OCI-LY1 (cell line): ENCODE results near the gene SMCHD1.

ENCODE experiments used
- H2AFZ ChIP-seq: fragments of 200-600 bp; sonication (generic), shearing (Covaris generic); 2 replicates; pipeline ENCODE4 v1.6.0; 2014; ENCODE audit warnings: antibody characterized with exemption, mild to moderate bottlenecking, low read length
- H3F3A ChIP-seq: fragments of 200-600 bp; sonication (generic), shearing (Covaris generic); 2 replicates; pipeline ENCODE4 v1.6.0; 2014; ENCODE audit warnings: mild to moderate bottlenecking, antibody characterized with exemption, low read length, moderate library complexity; ENCODE audit not compliant: insufficient read depth
- H3K27ac ChIP-seq: fragments of 200-600 bp; sonication (generic); 2 replicates; pipeline ENCODE4 v1.5.1; 2014; ENCODE audit warnings: low read length, mixed run types, mild to moderate bottlenecking, low read depth; ENCODE audit not compliant: poor library complexity, severe bottlenecking
- H3K27me3 ChIP-seq: fragments of 200-600 bp; sonication (generic); 2 replicates; pipeline ENCODE4 v1.6.0; 2014; ENCODE audit warnings: antibody characterized with exemption, mild to moderate bottlenecking, low read length, moderate library complexity; ENCODE audit not compliant: insufficient read depth
- H3K36me3 ChIP-seq: fragments of 200-600 bp; sonication (generic); 2 replicates; pipeline ENCODE4 v1.6.1; 2014; ENCODE audit warnings: mild to moderate bottlenecking, antibody characterized with exemption, low read length, moderate library complexity, mixed read lengths; ENCODE audit not compliant: insufficient read depth
- H3K4me1 ChIP-seq: fragments of 200-600 bp; sonication (generic); 2 replicates; pipeline ENCODE4 v1.5.1; 2014; ENCODE audit warnings: mild to moderate bottlenecking, low read length, moderate library complexity; ENCODE audit not compliant: insufficient read depth, severe bottlenecking
- H3K4me2 ChIP-seq: fragments of 200-600 bp; sonication (generic), shearing (Covaris generic); 2 replicates; pipeline ENCODE4 v1.6.1; 2014; ENCODE audit warnings: low read length
- H3K4me3 ChIP-seq: fragments of 200-600 bp; sonication (generic); 2 replicates; pipeline ENCODE4 v1.5.1; 2014; ENCODE audit warnings: low read length, low read depth, mild to moderate bottlenecking, mixed read lengths; ENCODE audit not compliant: poor library complexity, severe bottlenecking
- H3K79me2 ChIP-seq: fragments of 200-600 bp; shearing (Covaris generic); 2 replicates; pipeline ENCODE4 v1.6.1; 2016; ENCODE audit warnings: mixed run types, low read length, mixed read lengths; ENCODE audit not compliant: insufficient read depth
- H3K9ac ChIP-seq: fragments of 200-600 bp; sonication (generic), shearing (Covaris generic); 2 replicates; pipeline ENCODE4 v1.6.1; 2014; ENCODE audit warnings: mild to moderate bottlenecking, low read length, mixed read lengths
- H3K9me2 ChIP-seq: fragments of 200-600 bp; sonication (generic), shearing (Covaris generic); 2 replicates; pipeline ENCODE4 v1.6.1; 2014; ENCODE audit warnings: low read depth, mild to moderate bottlenecking, low read length, mixed read lengths
- H3K9me3 ChIP-seq: fragments of 200-600 bp; shearing (Covaris generic); 2 replicates; pipeline ENCODE4 v1.6.1; 2014; ENCODE audit warnings: low read length, mixed read lengths
- H4K20me1 ChIP-seq: fragments of 200-600 bp; sonication (generic), shearing (Covaris generic); 2 replicates; pipeline ENCODE4 v1.6.0; 2016; ENCODE audit warnings: mild to moderate bottlenecking, low read length; ENCODE audit not compliant: insufficient read depth
- CTCF ChIP-seq: fragments of 200-600 bp; sonication (generic), shearing (Covaris generic); IDR thresholded peaks from 2 replicates; pipeline ENCODE4 v1.5.1; 2017; ENCODE audit warnings: mild to moderate bottlenecking, antibody characterized with exemption, low read length, moderate library complexity, mixed read lengths
- EZH2 ChIP-seq: fragments of 200-600 bp; sonication (generic), shearing (Covaris generic); IDR thresholded peaks from 2 replicates; pipeline ENCODE4 v1.8.0; 2017; ENCODE audit warnings: borderline replicate concordance, mixed run types, mild to moderate bottlenecking, antibody characterized with exemption, low read length, moderate library complexity, mixed read lengths

Gene SMCHD1

DNA sequence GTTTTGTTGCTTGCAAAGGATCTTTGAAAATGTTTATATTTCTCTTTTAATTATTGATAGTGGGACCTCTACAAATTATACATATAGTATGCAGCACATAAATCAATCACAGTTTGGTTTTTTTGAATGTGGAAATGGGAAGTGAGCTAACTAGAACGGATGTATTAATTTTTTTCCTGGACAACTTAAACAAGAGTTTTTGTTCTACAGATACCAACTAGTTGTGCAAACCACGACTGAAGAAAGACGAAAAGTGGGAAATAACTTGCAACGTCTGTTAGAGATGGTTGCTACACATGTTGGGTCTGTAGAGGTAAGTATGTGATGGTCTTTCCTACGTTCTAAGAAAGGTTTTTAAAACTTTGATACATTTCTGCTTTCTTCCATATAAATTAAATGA is 45.0 kb upstream of the SMCHD1 start:
- TF ChIP-seq EZH2, result no peak
- no peak for TF ChIP-seq CTCF
- Histone ChIP-seq H3K4me3 (no peak overlapping the region), H3K9me3 (no peaks in the 10 kb centered on the region), H2AFZ (no peak overlapping the region), H3K79me2 (no peaks in the 10 kb centered on the region), H3K4me1 (peaks cover 2% of the 10 kb centered on the region), H4K20me1 (no peaks in the 10 kb centered on the region), H3K36me3 (peaks cover 68% of the 10 kb centered on the region), H3K9ac (no peak overlapping the region), H3F3A (no peaks in the 10 kb centered on the region), H3K4me2 (no peak overlapping the region), H3K27ac (no peak overlapping the region), H3K9me2 (no peaks in the 10 kb centered on the region), H3K27me3 (no peaks in the 10 kb centered on the region)

- Histone ChIP-seq H3K79me2 (no peaks in the 10 kb centered on the region), H3K36me3 (peaks cover 66% of the 10 kb centered on the region), H3K9me3 (no peaks in the 10 kb centered on the region), H2AFZ (no peak overlapping the region), H3K4me2 (no peak overlapping the region), H3K4me1 (no peaks in the 10 kb centered on the region), H3F3A (no peaks in the 10 kb centered on the region), H3K27ac (no peak overlapping the region), H3K27me3 (no peaks in the 10 kb centered on the region), H3K9me2 (no peaks in the 10 kb centered on the region), H4K20me1 (no peaks in the 10 kb centered on the region), H3K4me3 (no peak overlapping the region), H3K9ac (no peak overlapping the region)
- TF ChIP-seq EZH2, result no peak
- no peak for TF ChIP-seq CTCF
These were observed 42.5 kb upstream of the SMCHD1 start for GRCh38 chr18:2612996-2613395.

DNA sequence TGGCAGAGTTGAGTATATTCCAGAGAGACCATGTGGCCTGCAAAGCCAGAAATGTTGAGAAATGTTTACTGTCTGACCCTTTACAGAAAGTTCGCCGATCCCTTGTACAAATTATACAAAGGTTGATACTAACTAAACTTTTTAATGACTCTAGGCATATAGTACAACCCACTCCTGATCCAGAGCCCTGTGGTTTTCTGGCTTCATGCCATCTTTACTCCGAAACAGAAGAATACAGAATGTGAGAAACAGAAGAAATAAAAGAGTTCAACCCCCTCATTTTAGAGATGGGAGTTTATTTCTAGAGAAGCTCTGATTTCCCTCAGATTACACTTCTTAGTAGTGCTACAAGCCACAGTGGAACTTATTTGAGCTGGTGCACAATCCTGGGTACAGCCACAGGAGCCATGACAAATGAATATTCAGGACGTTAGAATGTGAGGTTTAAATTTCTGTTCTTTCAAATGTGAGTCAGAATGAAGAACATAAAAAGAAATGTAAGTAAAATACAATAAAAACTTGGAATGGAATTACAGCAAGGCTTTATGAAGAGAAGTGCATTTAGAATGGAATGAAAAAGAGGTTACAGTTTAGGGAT is 38.0 kb upstream of the SMCHD1 start:
- H3K36me3 ChIP-seq, result peaks cover 34% of the 10 kb centered on the region

More for the DNA sequence above, 38.0 kb upstream of the SMCHD1 start:
- H3K79me2 ChIP-seq, result no peaks in the 10 kb centered on the region
- H3K4me1 ChIP-seq, result no peaks in the 10 kb centered on the region
- no peaks in the 10 kb centered on the region for H3K9me3 ChIP-seq
- no peaks in the 10 kb centered on the region for H4K20me1 ChIP-seq
- no peak overlapping the region for H3K9ac ChIP-seq
- no peaks in the 10 kb centered on the region for H3K9me2 ChIP-seq
- H3K4me3 ChIP-seq, result no peak overlapping the region
- no peaks in the 10 kb centered on the region for H3F3A ChIP-seq
- no peaks in the 10 kb centered on the region for H3K27me3 ChIP-seq
- no peak for TF ChIP-seq EZH2
- no peak for TF ChIP-seq CTCF
- no peak overlapping the region for H2AFZ ChIP-seq
- no peak overlapping the region for H3K4me2 ChIP-seq
- H3K27ac ChIP-seq, result no peak overlapping the region
